Activated CD8-positive, alpha-beta T cell treated with anti-CD3 and anti-CD28 coated beads for 36 hours (primary cell): Measurements from ENCODE around the gene GPR31. TPM values are rescaled to one million over a fixed set of nuclear protein-coding genes. Genes with fewer than 3 reads are reported as not detected.
"Not testable (repeated sequence)": the region's sequence is repeated elsewhere in the genome, so short reads cannot be mapped to it uniquely, and the experiment has no call there.

Source experiments
- ATAC-seq: fragments of 200-7000 bp; cut with Tn5 transposase; one replicate; pipeline ENCODE4 v1.10.0; 2021; ENCODE audit warnings: mild to moderate bottlenecking, moderate library complexity
- CTCF ChIA-PET: fragments of 350-600 bp; sonication (Branson Sonifier 250); formaldehyde crosslinking; loops from one replicate; lab custom pipeline; 2021; ENCODE audit warnings: antibody characterized with exemption; lab: Charles Lee
- POLR2A ChIA-PET: fragments of 350-600 bp; sonication (Branson Sonifier 250); formaldehyde crosslinking; loops from one replicate; lab custom pipeline; 2021; ENCODE audit warnings: antibody characterized with exemption; lab: Charles Lee
- DNase-seq: peaks from one replicate; pipeline ENCODE4 v3.0.0-alpha.2; 2020
- H3K27ac Mint-ChIP-seq: one replicate; pipeline ENCODE4 v1.8.0; 2021; ENCODE audit warnings: mild to moderate bottlenecking, mixed read lengths
- H3K27me3 Mint-ChIP-seq: one replicate; pipeline ENCODE4 v1.8.0; 2021; ENCODE audit warnings: mixed read lengths
- H3K36me3 Mint-ChIP-seq: one replicate; pipeline ENCODE4 v1.8.0; 2021; ENCODE audit warnings: low read depth, mixed read lengths
- H3K4me1 Mint-ChIP-seq: one replicate; pipeline ENCODE4 v1.8.0; 2021; ENCODE audit warnings: low read depth, mixed read lengths
- H3K4me3 Mint-ChIP-seq: one replicate; pipeline ENCODE4 v1.8.0; 2021; ENCODE audit warnings: mild to moderate bottlenecking, moderate library complexity, mixed read lengths
- H3K9me3 Mint-ChIP-seq: one replicate; pipeline ENCODE4 v1.8.0; 2021; ENCODE audit warnings: mixed read lengths
- CTCF ChIP-seq: fragments of 200-600 bp; IDR thresholded peaks from one replicate; pipeline ENCODE4 v1.8.0; 2022; ENCODE audit warnings: antibody characterized with exemption, mild to moderate bottlenecking
- intact Hi-C: fragments of 100-400 bp; cut with micrococcal nuclease; formaldehyde crosslinking; loops from one replicate; pipeline ENCODE4 v1.10.0; 2022
- total RNA-seq, 2 experiments: library from RNA; stranded (reverse); gene quantifications; one replicate each; pipeline ENCODE4 v1.2.3, GENCODE V29; 2021

GPR31 gene
- total RNA-seq, 2 experiments from 2014 or later, result not detected

DNA sequence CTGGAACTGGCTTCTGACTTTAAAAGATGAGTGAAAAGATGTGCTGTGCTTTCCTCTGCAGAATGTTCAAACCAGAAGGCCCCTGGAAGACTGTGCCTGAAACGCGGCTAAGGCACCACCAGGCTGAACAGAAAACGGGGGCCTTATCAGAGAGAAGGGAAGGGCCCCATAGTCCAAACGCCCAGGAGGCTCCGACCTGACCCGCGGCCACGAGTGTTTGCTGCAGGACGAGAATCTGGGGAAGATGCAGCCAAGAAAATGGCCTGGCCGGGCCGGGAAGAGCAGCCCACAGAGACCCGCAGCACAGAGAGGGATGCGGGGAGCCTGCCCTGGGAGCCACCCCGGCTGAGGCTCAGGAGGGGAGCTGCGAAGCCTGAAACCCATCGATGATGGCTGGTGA is 10.5 kb upstream of the GPR31 start:
- intact Hi-C loops, CTCF ChIA-PET, H3K36me3 Mint-ChIP-seq, H3K4me1 Mint-ChIP-seq, ATAC-seq, H3K4me3 Mint-ChIP-seq, POLR2A ChIA-PET, H3K27ac Mint-ChIP-seq, H3K9me3 Mint-ChIP-seq, DNase-seq: not testable (repeated sequence)
- peaks cover 11% of the 10 kb centered on the region for H3K27me3 Mint-ChIP-seq

- H3K9me3 Mint-ChIP-seq, ATAC-seq: not testable (repeated sequence)
Measured at GRCh38 chr6:167167699-167168098, 9.9 kb upstream of the GPR31 start.

DNA sequence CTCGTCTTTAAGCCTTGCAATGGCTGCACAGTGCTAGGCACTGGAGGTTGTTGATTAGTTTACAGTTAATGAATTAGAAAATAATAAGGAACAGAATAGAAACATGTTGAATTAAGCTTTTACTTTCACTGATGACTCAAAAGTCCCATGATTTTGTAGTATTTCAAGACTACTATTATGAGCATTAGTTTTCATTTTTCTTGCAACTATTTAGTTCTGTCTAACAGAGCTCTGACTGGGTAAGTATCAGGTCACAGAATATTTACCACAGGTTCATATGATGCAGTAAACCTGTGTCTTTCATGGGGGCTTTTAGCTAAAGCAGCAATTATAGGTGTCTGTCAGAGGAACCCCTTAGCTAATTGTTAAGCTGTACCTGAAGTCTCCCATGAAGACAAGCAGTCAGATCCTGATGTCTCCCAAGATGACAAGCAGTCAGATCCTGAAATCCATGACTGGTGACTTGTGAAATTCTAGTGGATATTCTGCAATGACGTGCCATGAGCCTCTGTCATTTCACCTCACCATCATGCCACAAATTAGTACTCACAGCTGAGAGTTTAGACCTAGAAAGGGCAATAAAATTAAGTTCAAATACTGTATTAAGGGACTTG is 8.2 kb upstream of the GPR31 start:
- DNase-seq (no peak), ATAC-seq (no peak)
- Mint-ChIP-seq H3K27me3 (peaks cover 7% of the 10 kb centered on the region), H3K9me3 (no peaks in the 10 kb centered on the region), H3K4me3 (no peak overlapping the region), H3K27ac (no peak overlapping the region), H3K4me1 (no peaks in the 10 kb centered on the region), H3K36me3 (no peaks in the 10 kb centered on the region)
- no peak for TF ChIP-seq CTCF
- CTCF ChIA-PET, result interaction anchor here (1.1 kb wide), 2 partner anchors 185 to 391 kb away, joined by 3 read pairs; no protein-coding TSS in a partner anchor
- intact Hi-C loops, result no loop called here
- POLR2A ChIA-PET, result no interaction called here

More at GRCh38 chr6:167167699-167168098, 9.9 kb upstream of the GPR31 start:
- H3K27ac Mint-ChIP-seq, DNase-seq, H3K4me3 Mint-ChIP-seq, CTCF ChIA-PET, intact Hi-C loops, H3K4me1 Mint-ChIP-seq, H3K36me3 Mint-ChIP-seq, POLR2A ChIA-PET: not testable (repeated sequence)
- peaks cover 11% of the 10 kb centered on the region for H3K27me3 Mint-ChIP-seq

DNA sequence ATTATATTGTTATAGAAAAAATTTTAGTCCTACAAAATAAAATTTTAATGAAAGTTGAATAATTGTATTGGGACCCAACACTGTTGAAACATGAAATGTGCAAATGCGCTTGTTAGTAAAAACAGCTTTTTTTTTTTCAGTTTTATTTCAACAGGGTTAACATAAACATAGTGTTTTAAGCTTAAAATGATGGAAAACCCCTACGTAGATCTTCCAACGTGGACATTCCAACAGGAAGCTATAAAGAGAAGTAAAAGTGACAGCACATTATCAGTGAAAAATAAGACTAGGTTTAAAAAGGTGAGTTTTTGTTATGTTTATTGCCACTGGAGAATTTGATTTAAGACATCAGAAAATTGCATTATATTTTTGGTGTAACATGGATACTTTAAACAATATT is 6.5 kb upstream of the GPR31 start:
- TF ChIP-seq CTCF, result no peak
- no peaks in the 10 kb centered on the region for H3K36me3 Mint-ChIP-seq
- CTCF ChIA-PET, result interaction anchor here (1.3 kb wide), 1 partner anchor 175 kb away, joined by 3 read pairs; no protein-coding TSS in a partner anchor
- no peak for DNase-seq
- H3K9me3 Mint-ChIP-seq, result no peaks in the 10 kb centered on the region
- POLR2A ChIA-PET, result no interaction called here
- no peak overlapping the region for H3K4me3 Mint-ChIP-seq
- peaks cover 3% of the 10 kb centered on the region for H3K27me3 Mint-ChIP-seq
- intact Hi-C loops, result no loop called here
- no peak for ATAC-seq
- no peaks in the 10 kb centered on the region for H3K4me1 Mint-ChIP-seq
- H3K27ac Mint-ChIP-seq, result no peak overlapping the region

GRCh38 chr6:167163476-167164011 is 5.8 kb upstream of the GPR31 start:
- DNase-seq, result no peak
- CTCF ChIA-PET, result interaction anchor here (1.3 kb wide), 1 partner anchor 174 kb away, joined by 3 read pairs; no protein-coding TSS in a partner anchor
- Mint-ChIP-seq H3K27ac (no peak overlapping the region), H3K36me3 (no peaks in the 10 kb centered on the region), H3K4me1 (no peaks in the 10 kb centered on the region), H3K27me3 (no peaks in the 10 kb centered on the region), H3K9me3 (no peaks in the 10 kb centered on the region), H3K4me3 (no peak overlapping the region)
- POLR2A ChIA-PET, result no interaction called here
- no peak for ATAC-seq
- intact Hi-C loops, result no loop called here
- no peak for TF ChIP-seq CTCF

DNA sequence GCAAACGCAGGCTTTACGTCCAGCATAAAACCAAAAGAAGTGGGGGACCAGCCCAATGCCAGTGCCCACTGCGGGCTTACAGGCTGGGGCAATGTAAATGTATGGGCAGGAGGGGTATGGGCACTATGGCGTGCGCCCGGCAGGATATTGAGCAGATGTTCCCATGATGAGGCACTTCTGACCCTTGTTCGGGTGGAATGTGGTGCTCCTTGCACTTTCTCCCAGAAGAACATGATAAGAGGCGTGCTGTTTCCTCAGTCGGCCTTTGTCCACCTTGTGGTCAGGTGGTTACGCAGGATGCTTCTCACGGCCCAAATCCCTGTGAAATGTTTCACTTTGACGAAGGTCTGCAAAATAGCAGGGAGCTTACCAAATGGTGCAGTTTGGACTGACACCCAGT is 4.8 kb upstream of the GPR31 start:
- H3K27me3 Mint-ChIP-seq, result no peaks in the 10 kb centered on the region
- ATAC-seq, result no peak
- H3K27ac Mint-ChIP-seq, result no peak overlapping the region
- intact Hi-C loops, result no loop called here
- ChIA-PET POLR2A (no interaction called here), CTCF (no interaction called here)
- H3K36me3 Mint-ChIP-seq, result no peaks in the 10 kb centered on the region
- H3K4me1 Mint-ChIP-seq, result no peaks in the 10 kb centered on the region
- TF ChIP-seq CTCF, result no peak
- H3K4me3 Mint-ChIP-seq, result no peak overlapping the region
- DNase-seq, result no peak
- H3K9me3 Mint-ChIP-seq, result no peaks in the 10 kb centered on the region
